ENCODE results near the gene CRTAC1. TPM values are rescaled to one million over a fixed set of nuclear protein-coding genes. Genes with fewer than 3 reads are reported as not detected.

Gene CRTAC1
- total RNA-seq, 1 donor from 2014 or later, result 0.82 TPM

DNA sequence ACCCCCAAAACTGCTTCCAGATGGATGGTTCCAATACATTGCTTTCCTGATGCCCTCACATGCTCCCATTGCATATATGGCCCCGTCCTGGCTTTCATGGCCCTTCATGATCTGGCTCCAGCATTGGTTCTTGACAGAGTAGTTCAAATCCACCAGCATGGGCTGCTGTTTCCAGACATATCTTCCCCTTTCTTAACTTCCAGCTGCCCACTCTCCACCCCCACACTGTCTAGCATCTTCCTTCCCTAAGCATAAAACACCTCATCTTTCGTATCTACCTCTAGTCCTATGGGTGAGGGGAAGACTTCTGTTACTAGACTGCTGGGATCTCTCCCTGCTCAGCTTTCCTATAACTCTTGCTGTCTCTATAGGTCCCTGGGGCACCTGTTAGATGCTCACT lies 194.0 kb downstream of the CRTAC1 start:
- Mint-ChIP-seq H3K27me3 (ENCODE audit: low read depth) (peaks cover 76% of the 10 kb centered on the region), H3K36me3 (ENCODE audit: low read depth) (no peaks in the 10 kb centered on the region), H3K4me1 (no peaks in the 10 kb centered on the region), H3K9me3 (no peaks in the 10 kb centered on the region), H3K4me3 (no peak overlapping the region), H3K27ac (ENCODE audit: unreplicated experiment) (no peak overlapping the region)
- TF ChIP-seq, protein P1, sequence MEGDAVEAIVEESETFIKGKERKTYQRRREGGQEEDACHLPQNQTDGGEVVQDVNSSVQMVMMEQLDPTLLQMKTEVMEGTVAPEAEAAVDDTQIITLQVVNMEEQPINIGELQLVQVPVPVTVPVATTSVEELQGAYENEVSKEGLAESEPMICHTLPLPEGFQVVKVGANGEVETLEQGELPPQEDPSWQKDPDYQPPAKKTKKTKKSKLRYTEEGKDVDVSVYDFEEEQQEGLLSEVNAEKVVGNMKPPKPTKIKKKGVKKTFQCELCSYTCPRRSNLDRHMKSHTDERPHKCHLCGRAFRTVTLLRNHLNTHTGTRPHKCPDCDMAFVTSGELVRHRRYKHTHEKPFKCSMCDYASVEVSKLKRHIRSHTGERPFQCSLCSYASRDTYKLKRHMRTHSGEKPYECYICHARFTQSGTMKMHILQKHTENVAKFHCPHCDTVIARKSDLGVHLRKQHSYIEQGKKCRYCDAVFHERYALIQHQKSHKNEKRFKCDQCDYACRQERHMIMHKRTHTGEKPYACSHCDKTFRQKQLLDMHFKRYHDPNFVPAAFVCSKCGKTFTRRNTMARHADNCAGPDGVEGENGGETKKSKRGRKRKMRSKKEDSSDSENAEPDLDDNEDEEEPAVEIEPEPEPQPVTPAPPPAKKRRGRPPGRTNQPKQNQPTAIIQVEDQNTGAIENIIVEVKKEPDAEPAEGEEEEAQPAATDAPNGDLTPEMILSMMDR (conservative IDR thresholded peaks at IDR 0.05), result no peak
- DNase-seq (ENCODE audit: low read depth, low spot score), result no peak

GRCh38 chr10:97831259-97831658 lies 199.2 kb downstream of the CRTAC1 start:
- TF ChIP-seq, protein P1 (conservative IDR thresholded peaks at IDR 0.05), result no peak
- no peaks in the 10 kb centered on the region for H3K36me3 Mint-ChIP-seq (ENCODE audit: low read depth)
- H3K4me3 Mint-ChIP-seq, result no peak overlapping the region
- no peak overlapping the region for H3K27ac Mint-ChIP-seq (ENCODE audit: unreplicated experiment)
- peaks cover 55% of the 10 kb centered on the region for H3K27me3 Mint-ChIP-seq (ENCODE audit: low read depth)
- DNase-seq (ENCODE audit: low read depth, low spot score), result no peak
- H3K4me1 Mint-ChIP-seq, result no peaks in the 10 kb centered on the region
- no peaks in the 10 kb centered on the region for H3K9me3 Mint-ChIP-seq

DNA sequence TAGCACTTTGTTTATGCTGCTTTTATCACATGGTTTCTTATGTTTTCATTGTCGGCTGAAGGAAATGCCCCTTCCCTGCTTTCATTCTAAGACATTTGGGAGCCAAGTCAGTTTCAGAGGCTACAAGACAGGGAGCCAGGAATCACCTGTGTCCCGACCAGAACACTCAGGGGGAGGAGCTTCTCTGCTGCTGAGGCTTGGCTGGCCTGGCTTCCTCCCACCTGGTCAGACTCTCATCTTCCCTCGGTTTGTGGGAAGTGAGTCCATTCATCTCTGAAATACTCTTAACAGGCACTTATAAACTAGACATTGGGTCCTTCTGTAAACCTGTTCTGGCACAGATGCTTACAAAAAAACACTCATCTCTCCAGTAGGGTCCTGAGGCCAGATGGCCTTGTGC lies 200.4 kb downstream of the CRTAC1 start:
- Mint-ChIP-seq H3K9me3 (no peaks in the 10 kb centered on the region), H3K27me3 (ENCODE audit: low read depth) (peaks cover 49% of the 10 kb centered on the region), H3K27ac (ENCODE audit: unreplicated experiment) (no peak overlapping the region), H3K4me1 (no peaks in the 10 kb centered on the region), H3K4me3 (no peak overlapping the region), H3K36me3 (ENCODE audit: low read depth) (no peaks in the 10 kb centered on the region)
- DNase-seq (ENCODE audit: low read depth, low spot score), result no peak
- TF ChIP-seq, protein P1 (conservative IDR thresholded peaks at IDR 0.05), result no peak

DNA sequence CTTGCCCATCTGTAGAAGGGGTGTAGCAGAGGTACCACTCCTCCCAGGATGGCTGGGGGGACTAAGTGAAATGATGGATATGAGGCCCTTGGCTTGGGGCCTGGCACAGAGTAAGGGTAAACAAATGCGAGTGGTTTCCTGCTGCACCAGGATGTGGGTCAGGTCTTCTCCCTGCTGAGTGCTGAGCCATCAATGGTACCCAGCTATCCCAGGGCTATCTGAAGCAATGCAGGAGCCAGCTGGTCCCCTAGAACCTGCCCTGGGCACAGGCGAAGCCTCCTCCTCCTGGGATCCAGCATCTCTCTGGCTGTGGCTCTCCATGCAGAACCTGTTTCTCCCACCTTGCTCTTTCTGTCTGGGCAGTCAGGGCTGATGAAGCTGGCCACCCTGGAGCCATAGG lies 201.7 kb downstream of the CRTAC1 start:
- DNase-seq (ENCODE audit: low read depth, low spot score), result no peak
- H3K4me3 Mint-ChIP-seq, result no peak overlapping the region
- H3K36me3 Mint-ChIP-seq (ENCODE audit: low read depth), result no peaks in the 10 kb centered on the region
- H3K9me3 Mint-ChIP-seq, result no peaks in the 10 kb centered on the region
- peaks cover 36% of the 10 kb centered on the region for H3K27me3 Mint-ChIP-seq (ENCODE audit: low read depth)
- H3K27ac Mint-ChIP-seq (ENCODE audit: unreplicated experiment), result no peak overlapping the region
- H3K4me1 Mint-ChIP-seq, result no peaks in the 10 kb centered on the region
- TF ChIP-seq, protein P1 (conservative IDR thresholded peaks at IDR 0.05), result no peak

DNA sequence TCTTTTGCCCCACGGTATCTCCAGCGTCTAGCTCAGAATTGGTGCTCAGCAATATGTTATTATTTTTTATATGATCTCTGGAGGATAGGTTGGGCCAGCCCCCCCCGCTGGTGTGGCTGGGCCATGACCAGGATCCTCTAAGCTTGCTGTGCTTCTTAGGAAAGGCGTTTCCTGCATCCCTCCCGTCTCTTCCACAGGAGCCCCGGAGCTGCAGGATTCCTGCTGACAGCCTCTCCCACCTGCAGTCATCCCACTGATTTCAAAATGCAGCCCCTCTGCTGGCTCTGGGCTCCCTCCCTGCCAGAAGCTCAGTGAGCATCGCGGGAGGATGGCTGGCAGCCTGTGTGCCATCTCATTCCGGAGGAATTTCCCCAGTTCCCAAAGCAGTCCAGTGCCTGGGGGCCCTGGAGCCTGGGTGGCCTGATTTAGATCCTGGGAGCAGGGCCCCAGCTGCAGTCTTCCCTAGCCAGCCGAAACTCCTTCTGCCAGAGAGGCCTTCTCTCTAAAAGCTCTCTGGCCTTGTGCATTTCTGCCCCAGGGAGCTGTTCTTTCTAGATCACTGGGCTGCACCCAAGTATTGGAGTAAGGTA lies 202.6 kb downstream of the CRTAC1 start:
- Mint-ChIP-seq H3K4me1 (no peaks in the 10 kb centered on the region), H3K27me3 (ENCODE audit: low read depth) (peaks cover 27% of the 10 kb centered on the region), H3K9me3 (no peaks in the 10 kb centered on the region), H3K36me3 (ENCODE audit: low read depth) (no peaks in the 10 kb centered on the region), H3K27ac (ENCODE audit: unreplicated experiment) (no peak overlapping the region), H3K4me3 (no peak overlapping the region)
- DNase-seq (ENCODE audit: low read depth, low spot score), result no peak
- TF ChIP-seq, protein P1 (conservative IDR thresholded peaks at IDR 0.05), result no peak

Data from neural crest cell (in vitro differentiated cells).